NAMALWA (cell line): ENCODE data around the gene STX1B.
"Not testable (repeated sequence)": the region's sequence is repeated elsewhere in the genome, so short reads cannot be mapped to it uniquely, and the experiment has no call there.

ENCODE experiments used
- DNase-seq: peaks from one replicate; pipeline ENCODE4 v3.0.0-alpha.2; 2015; ENCODE audit warnings: low spot score

The STX1B gene

DNA sequence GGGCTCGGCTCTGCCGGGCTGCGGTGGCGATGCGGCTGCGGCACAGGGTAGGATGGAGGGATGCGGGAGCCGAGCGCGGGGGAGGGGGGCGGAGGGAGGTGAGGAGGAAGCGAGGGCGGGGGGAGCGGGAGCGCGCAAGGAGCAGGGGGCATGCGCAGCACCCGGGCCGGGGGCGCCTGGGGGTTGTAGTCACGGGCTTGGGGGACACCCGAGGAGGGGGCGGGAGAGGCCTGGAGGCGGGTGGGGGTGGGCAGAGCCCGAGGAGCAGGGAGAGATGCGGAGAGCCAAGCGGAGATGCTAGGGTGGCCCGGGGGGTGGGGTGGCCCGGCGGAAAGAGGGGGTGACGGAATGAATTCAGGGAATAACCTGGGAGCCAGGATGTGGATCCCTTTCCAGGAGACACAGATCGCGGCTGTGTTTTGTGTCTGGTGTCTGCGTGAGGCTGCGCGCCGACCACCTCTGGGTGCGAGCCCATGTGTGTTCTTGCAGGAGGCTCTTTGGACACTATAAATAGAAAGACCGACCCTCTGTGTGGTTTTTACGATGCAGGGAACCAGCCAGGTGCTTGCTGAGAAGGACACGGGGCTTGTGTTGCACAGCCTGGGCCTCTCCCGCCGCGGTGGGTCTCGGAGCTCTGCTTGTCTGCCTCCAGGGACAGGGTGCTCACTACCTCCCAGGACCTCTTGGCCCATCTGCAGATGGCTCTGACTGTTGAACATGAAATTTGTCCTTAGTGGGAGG, at the start of gene STX1B:
Gene STX1B (minus strand): TSS at position 54 of the 741 bp plus-strand sequence. CDS start 242 bp downstream, outside the sequence.
- no peak for DNase-seq

DNA sequence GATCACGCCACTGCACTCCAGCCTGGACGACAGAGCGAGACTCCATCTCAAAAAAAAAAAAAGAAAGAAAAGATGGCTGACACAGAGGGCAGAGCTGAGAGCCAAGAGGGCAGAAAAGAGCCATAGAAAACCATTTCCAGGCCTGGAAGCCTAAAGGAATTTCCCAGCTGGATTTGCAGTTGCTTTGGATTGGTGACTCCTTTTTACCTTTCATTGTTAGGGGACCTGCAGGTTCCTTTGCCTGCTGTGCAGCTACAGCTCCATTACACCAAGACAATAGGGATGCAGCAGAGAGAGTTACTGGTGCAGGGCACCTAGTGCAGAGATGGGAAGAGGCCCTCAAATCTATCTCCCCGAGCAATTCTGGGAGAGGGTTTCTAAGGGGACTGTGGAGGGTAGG, 45.2 kb upstream of the STX1B start:
- DNase-seq = no peak

GRCh38 chr16:31052114-31052513, 41.7 kb upstream of the STX1B start:
- DNase-seq = no peak

GRCh38 chr16:31050280-31051030, 40.0 kb upstream of the STX1B start:
- no peak for DNase-seq

- DNase-seq = no peak
Measured at GRCh38 chr16:31043898-31044481, 33.6 kb upstream of the STX1B start.

GRCh38 chr16:31043352-31043751, 32.9 kb upstream of the STX1B start:
- no peak for DNase-seq

DNA sequence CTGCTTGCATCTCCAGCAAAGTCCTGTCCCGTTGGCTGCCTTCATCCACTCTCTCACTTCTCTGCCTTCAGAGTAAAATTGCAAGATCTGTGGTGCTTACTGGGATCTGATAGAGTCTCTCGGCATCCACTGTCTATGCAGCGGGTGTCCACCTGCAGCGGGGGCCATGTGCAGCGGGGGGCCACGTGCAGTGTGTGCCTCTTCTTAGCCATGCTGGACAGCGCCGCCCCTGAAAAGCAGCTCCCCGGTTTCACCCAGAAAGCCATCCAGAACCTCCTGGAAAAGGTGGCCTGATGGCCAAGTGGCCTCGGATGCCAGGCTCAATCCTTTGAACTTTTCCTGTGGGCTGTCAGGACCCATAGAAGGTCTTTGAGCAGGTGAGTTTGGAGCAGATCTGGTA, 32.4 kb upstream of the STX1B start:
- DNase-seq = no peak

DNA sequence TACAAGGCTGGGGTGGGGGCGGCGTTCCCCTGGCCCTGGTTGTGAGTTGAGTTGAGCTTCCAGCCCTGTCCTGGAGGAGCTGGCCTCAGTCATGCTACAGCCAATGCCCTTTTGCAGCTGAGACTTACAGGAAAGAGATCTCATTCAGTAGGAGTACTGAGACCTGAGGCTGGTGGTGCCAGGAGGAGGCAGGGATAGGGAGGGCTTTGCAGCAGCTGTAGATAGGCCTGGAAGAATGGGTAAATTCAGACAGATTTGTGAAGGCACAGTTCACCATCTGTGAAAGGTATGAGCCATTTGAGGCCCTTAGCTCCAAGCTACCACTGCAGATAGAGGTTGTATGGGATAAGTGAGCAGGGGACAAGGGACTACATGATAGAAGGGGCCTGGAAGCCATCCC, 28.6 kb upstream of the STX1B start:
- DNase-seq = no peak

DNA sequence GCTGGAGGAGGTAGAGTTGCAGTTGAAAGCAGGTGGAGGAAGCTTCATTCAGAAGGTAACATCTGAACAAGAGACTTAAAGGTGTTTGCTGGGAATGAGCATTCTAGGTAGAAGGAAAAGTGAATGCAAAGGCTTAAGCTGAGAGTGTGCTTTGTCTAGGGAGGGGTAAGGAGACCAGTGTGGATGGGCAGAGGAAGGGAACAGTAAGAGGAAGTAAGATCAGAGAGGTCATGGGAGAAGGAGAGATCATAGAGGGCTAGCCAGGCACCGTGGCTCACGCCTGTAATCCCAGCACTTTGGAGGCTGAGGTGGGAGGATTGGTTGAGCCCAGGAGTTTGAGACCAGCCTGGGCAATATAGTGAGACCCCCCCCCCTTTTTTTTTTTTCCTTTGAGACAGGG, 26.3 kb upstream of the STX1B start:
- no peak for DNase-seq

GRCh38 chr16:31033709-31034492, 23.5 kb upstream of the STX1B start:
- peak; percentile 91 for DNase-seq

DNA sequence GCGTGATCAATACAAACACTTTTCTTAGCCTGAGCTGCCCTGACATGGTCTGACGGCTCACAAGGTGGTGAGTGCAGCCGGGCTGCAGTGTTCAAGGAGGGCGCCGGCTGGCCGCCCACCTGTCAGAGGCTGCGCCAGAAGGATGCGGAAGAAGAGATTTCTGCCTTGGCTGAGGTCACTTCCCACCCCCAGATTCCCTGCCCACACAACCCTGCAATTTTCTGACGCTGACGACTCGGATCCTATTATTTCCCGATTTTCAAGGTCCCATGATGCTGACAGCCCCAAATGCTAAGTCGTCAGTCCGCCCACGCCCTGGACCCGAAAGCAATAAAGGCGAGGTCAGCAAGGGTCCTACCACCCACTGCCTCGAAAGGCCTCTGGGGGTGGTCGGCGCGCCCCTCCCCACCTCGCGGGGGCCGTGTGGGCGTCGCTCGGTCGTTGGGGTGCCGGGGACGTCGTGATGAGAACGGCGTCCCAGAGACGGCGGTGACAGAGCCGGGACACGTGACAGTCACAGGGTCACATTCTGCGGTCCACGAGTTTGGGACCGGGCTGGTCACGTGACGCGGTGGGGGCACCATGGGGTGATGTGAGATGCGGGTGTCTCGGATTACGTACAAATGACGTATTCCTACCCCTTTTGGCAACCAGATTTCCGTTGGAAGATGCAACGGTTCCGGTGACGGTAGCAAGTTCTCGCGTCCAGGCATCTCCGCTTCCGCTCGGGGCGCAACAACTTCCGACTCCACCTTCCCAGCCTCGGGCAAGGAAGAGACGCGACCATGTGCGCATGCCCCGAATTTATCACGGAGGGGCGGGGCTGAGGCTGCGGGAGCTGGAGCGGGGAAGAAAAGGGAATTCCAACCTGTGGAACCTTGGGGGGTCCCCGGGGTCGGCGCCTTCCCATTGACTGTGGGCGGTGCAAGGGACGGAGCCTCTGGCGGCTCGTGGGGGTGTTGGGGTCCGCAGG, 22.6 kb upstream of the STX1B start, which contains the start of gene STX4:
Gene STX4 (plus strand): TSS at position 823 of the 973 bp plus-strand sequence. CDS start 248 bp downstream, outside the sequence.
- DNase-seq = peak; percentile 98

DNA sequence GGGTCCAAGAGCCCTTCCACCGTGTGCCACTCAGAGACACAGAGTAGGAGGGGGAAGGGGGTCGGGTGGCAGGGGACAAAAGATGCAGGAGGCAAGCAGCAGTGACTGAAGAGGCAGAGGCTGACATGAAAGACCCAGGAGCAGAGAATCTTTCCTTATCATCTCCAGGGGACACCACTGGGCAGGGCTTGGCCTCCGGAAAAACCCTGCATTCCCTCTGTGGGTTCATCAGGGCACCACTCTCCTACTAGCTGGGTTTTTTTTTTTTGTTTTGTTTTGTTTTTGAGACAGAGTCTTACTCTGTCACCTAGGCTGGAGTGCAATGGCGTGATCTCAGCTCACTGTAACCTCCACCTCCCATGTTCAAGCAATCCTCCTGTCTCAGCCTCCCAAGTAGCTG, 20.8 kb upstream of the STX1B start:
- no peak for DNase-seq

- DNase-seq = no peak
Measured at GRCh38 chr16:31029272-31029671, 18.8 kb upstream of the STX1B start.

- no peak for DNase-seq
Measured at GRCh38 chr16:31025339-31025738, 14.9 kb upstream of the STX1B start.

- DNase-seq = no peak
Measured at GRCh38 chr16:31023627-31024226, 13.3 kb upstream of the STX1B start.

- DNase-seq = no peak
Measured at GRCh38 chr16:31023252-31023602, 12.8 kb upstream of the STX1B start.

DNA sequence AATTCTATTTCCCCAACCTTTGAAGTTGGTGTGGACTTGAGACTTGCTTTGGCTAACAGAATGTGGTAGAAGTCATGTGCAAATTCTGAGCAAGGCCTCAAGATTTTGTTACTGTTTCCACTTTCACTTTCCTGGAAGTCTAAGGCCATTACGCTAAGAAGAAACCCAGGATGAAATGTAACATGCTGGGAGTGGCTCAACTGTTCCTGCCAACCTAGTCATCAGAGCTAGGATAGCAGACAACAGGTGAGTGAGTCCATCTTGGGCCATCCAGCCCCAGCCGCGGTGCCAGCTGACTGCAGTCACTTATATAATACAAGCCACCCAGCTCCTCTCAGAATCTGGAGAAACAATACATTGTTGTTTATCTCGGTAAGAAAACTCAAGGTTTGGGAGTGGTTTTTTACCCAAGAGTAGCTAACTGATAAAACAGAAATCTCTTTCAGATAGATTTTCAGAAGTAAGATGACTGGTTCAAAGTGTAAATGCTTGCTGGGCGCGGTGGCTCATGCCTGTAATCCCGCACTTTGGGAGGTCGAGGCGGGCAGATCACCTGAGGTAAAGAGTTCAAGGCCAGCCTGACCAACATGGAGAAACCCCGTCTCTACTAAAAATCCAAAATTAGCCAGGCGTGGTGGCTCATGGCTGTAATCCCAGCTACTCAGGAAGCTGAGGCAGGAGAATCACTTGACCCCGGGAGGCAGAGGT, 12.3 kb upstream of the STX1B start:
- DNase-seq = no peak

DNA sequence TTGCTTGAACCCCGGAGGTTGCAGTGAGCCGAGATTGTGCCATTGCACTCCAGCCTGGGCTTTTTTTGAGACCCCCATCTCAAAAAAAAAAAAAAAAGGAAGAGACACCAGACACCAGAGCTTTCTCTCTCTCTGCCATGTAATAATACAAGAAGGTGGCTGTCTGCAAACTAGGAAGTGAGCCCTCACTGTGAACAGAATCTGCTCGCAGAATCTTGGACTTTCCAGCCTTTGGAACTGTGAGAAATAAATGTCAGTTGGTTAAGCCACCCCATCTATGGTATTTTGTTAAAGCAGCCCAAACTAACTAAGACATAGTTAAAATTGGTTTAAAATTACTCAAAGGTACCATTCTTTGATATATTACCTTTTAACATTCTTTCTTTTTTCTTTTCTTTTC, 10.1 kb upstream of the STX1B start:
- DNase-seq = no peak

GRCh38 chr16:31017756-31018155, 7.3 kb upstream of the STX1B start:
- DNase-seq = not testable (repeated sequence)

DNA sequence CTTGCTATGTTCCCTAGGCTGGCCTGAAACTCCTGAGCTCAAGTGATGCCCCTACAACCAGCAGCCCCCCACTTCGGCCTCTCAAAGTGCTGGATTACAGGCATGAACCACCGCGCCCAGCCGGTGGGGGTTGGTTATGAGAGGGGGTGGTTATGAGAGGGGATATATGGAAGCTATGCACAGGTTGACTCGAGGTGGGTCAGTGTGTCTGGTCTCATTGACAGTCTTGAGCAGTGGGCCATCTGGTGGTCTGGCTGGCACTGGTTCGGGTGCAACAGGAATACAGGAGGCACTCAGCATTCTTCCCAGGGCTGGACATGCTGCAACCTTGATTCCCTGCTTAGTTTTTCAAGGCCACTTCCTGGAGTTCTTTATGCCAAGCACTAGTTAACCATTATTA, 5.6 kb upstream of the STX1B start:
- DNase-seq = no peak
